GM19328 (cell line): ENCODE data around the gene C1orf74.

Experiments
- ATAC-seq: cut with Tn5 transposase; IDR thresholded peaks from one replicate; pipeline ENCODE4 v1.9.1; 2021; ENCODE audit warnings: mild to moderate bottlenecking, moderate library complexity; ENCODE audit not compliant: unreplicated experiment

C1orf74 gene

DNA sequence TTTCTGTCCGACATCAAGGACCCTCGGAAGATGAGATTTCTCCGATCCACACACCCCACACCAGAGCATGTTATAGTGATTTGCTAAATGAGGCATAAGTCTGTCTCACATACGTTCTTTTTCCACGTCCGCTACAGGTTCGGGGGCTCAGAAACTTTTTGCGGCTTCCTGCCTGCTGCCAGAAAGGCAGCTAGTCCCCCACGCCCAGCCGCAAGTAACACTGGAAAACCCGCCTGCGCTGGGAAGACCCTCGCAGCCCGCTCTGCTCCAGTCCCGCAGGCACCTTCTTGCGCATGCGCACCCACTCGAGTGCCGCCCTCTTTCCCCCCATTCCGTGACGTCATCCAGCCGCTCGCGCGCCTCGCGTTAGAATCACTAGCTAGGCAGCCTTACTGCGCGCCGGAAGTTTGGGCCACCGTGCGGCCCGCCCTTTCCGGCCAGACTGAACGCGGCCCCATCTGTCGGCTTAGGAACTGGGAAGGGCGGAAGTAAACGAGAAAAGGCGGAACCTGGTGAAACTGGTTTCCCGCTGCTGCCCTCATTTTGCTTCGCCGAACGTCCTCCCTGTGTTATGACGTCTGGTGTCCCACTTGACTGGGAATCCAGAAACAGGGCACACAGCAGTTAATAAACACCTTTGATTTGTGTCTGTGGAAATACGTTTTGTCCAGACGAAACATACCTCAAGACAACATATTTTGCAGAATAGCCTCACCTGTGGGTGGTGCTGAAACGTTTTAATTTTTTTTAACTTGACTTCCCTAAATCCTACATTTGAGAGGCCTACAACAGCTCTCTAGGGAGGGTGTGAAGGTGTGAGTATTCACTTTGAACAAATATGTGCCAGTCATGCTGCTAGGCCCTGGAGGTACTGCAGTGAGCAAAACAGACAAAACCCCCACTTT, at the start of gene C1orf74:
C1orf74 (minus strand) TSS at position 295 of the 905 bp plus-strand sequence. CDS start 925 bp downstream, outside the sequence.
- peak; percentile 100 for ATAC-seq

DNA sequence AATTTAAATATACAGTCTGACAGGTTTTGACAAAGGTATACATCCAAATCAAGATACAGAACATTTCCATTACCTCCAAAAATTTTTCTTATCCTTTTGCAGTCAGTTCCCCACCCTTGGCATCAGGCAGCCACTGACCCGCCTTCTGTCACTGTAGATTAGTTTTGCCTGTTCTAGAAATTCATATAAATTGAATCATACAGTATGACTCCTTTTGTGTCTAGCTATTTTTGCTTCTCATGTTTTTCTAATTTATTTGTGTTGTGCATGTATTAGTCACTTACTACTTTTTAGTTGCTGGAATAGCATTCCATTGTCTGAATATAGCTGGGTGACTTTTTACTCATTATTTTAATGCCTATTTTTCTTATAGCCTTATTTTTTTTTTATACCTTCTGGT, 47.3 kb upstream of the C1orf74 start:
- no peak for ATAC-seq

DNA sequence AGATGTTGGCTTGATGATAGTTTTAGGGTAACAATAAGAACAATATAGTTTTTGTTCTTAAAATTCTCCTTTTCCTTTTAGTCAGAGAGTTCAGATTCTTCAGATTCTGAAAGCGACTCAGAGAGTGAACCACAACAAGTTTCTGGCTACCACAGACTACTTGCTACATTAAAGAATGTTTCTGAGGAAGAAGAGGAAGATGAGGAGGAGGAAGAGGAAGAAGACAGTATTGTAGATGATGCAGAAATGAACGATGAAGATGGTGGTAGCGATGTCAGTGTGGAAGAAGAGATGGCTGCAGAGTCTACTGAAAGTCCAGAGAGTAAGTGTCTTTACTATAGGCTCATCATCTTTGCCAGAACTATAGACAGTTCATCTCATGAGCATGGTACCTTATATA, 46.4 kb upstream of the C1orf74 start:
- no peak for ATAC-seq

DNA sequence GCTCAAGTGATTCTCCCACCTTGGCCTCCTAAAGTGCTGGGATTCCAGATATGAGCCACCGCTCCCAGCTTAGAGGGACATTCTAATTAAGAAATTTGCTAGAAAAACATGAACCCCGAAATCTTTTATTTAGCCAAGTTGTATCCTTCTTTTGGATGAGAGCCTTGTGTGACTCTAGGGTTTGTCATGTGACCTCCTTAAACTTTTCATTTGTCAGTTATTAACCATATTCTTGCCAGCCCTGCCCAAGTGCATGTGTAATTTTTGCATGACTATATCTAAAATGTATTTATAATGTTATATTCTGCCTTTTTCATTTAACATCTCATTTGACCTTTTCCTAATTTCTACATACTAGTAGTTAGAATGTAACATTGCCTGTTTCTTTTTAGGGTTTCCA, 45.4 kb upstream of the C1orf74 start:
- ATAC-seq, result no peak

DNA sequence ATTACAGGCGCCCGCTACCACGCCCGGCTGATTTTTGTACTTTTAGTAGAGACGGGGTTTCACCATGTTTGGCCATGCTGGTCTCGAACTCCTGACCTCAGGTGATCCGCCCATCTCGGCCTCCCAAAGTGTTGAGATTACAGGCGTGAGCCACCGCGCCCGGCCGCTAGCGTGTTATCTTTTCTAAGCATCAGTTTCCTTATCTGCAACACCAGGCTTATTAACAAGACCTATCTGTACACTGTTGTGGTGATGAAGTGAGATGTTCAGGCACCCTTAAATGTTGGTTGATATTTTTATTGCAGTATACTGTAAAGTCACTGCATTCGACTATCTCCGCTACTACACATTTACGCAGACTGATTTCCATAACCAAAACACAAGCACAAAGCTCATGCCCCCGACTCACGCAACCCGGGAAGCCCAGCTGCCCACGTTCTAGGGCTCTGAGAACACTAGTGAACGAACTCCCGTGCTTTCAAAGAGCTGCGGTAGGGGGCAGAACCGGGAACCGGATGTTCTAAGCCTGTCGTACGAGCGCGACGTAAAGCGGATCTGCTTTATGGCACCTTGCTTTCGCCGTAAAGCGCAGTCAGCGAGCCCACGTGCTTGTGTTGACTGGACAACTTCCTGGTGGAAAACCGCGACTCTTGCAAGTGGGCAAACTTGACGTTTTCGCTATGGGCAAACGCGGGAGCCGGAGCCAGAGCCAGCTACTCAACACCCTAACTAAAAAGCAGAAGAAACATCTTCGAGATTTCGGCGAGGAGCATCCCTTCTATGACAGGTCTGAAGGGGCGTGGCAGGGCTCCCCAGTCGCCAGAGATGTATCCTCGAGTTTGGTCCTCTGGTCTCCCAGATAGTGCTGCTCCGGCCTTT, 43.3 kb upstream of the C1orf74 start, which contains the start of gene UTP25:
UTP25 (plus strand) TSS at position 589 of the 879 bp plus-strand sequence; CDS start at position 681, 92 bp downstream.
- ATAC-seq, result peak; percentile 88

DNA sequence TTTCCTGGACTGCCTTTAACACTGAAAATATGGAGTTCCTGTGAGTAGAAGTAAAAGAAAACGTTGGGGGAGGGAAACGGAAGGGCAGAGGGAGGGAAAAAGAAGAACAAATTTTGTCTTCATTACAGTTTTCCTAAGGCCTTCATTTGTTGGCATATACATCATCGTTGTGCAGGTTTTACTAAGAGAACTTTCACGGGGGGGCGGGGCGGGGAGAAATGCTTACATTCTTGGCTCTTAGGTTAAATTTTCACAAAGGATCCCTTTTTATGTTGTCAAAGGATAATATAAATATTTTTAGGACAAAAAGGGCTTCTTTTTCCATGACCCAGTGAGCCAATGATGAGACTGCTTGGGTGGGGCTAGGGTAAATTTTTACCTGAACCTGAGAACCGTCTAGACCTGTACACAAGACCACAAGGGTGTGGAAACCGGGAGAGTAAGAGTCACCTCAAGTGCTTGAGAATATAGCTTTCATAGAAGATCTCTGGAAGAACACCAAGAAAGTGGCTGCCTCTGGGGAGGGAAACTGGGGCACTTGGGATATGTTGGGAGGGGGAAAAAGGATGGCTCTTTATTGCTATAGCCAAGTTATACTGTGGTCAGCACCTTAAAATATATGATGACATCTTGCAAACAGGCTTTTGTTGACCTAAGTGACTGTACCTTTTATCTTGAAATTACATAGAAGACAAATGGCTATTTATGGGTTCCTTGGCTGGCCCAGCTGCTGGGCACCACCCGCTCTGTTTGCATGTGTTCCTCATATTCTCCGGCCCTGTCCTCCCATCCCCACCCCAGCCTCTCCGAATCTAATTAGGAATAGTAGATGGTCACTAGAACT, 41.5 kb upstream of the C1orf74 start:
- ATAC-seq, result no peak

DNA sequence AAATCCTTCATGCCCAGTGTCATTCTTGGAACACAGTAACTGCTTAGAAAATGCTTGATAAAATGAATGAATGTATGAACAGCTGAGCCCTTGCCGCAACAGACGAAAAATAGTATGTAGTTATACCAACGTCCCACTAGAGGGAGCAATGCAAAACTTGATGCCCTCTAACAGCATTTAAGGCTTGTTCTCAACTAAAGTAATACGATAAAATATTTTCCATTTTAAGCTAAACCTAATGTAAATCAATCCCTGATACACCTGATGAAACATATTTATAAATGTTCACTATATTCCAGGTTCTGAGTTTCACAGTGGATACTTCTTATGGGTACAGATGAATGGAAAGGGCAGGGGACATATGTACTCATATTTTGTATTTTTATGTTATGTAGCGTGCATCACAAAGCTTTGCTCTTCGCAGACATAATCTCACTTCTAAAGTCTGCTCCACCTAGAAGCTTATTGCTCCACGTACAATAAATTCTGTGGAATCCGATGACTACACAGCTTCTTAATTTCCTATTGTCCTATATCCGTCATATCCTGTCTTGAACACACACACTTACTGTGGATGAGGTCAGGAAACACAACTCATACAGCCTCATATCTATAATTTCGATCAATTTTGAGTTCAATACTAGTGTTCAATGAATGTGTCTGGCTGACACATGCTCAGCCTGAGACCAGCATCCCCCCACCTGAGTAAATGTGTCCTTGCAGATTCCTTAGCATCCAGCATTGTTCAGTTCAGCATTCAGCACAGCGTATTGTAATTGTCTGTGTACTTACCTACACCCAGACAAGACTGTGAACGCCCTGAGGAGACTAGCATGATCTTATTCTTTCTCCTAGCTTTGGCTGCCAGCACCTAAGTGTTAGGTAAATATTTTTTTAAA, 39.0 kb upstream of the C1orf74 start:
- peak; percentile 43 for ATAC-seq

DNA sequence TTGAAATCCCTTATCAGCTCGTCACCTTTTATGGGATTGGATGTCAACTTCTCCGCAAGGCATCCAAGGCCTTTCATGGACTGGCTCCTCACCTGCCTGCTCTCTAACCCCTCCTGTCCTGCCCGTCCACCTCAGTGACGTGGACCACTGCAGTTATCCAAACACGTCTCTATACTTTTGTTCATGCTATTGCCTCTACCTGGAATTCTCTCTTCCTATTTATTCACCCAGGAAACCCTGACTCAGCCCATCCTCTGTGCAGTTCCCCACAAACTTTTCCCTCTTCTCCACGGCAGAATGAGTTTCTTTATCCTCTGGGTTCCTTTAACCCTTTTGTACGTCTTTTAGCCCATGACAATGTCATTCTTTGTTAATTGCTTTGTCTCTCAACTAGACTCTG, 38.3 kb upstream of the C1orf74 start:
- ATAC-seq, result no peak

DNA sequence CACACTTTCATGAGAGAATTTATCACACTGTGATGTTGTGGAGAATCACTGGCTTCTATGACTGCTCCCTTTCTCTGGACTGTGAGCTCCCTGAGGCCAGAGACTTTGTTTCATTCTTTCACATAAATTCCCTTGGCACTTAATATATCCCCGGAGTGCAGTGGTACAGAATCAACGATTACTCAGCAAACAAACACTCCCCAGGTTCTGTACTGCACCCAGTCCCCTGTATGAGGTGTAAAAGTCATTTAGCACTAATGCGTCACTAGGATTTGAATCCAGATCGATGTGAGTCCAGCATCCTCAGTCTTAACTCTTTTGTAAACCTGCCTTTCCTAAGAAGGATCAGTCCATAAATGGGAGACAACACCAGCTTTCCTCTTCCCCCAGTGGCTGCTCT, 36.6 kb upstream of the C1orf74 start:
- no peak for ATAC-seq

DNA sequence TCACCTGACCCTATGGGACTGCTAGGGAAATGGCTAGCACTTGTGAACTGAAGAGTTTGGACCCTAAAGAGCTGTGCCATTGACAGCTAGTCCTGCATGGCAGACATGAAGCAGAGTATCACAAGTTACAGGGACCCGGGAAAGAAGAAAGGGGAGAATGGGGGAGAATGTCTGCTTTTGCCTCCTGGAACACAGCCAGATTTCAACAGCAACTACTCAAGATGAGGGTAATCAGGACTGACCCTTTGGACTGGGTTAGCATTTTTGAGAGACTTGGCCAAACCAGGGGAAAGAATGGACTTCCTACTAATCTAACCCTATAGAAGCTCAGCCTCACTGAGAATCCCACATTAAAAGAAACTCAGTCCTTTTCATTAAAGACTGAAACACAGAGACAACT, 34.7 kb upstream of the C1orf74 start:
- ATAC-seq, result no peak

DNA sequence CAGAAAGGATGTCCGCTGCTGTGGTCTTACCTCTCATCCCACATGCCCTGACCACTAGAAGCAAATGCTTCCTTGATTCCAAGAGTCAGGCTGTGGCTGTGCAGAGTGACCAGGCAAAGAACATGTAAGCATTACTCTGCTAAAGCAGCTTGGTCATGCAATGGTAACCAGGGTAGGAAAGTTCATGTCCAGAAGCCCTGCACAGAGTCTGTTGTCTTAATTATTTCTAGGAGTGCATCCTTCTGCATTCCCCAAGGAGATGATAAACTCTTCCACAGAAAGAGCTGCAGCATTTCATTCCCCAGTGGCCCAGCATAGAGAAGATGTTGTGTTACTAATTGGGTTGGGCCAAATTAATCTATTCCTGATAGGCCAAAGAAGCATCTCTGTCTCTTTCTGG, 33.3 kb upstream of the C1orf74 start:
- ATAC-seq, result no peak

DNA sequence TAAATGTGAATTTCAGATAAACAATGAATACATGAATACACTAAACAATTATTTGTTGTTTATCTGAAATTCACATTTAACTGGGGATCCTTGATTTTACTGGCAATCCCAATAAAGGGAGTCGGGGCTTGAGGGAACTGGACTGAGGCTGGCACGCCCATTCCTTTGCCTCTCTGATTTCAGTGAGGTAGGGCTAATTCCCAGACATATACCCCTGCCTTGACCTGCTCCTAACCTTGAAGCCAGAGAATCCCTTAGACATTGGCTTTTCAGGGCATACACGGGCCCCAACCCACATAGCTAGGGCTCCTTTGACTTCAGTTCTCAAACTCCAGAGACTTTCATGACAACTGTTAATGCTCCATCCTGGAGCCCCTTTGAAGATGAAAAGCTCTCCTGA, 32.6 kb upstream of the C1orf74 start:
- no peak for ATAC-seq

DNA sequence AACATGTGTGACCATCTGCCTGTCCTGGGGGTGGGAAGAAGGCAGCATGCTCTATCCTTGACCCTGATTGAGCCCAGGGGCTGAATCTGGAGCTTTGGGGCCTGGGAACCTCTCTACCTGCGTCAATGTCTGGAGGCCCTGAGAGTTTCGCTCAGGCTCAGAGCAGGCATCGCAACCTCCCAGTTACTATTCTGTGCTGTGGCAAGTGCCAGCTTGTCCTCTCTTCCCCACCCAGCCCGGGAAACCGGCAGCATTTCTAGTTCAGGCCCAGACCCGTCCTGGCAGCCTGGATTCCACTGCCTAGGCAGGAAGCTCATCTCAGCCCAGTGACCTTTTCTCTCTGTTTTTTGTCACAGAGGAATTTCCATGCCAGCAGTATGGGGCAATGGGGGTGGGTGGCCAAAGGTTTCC, 31.6 kb upstream of the C1orf74 start:
- no peak for ATAC-seq

DNA sequence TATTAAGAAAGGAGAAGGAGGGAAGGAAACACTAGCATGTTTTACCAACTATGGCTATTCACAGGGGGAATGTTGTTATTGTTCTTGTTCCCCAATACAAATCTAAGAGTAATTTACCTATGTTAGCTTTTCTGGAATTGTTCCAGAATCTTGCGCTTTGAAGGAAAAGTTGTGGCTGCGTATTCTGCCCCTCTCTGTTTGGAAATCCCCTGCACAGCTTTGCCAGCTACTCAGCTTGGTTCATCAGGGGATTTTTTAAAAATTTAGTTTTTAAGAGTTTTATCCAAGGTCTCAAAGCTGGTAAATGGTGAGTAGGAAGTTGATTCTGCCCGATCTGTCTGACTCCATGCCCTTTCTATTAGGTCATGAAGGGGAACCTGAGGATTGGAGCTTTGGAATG, 31.1 kb upstream of the C1orf74 start:
- ATAC-seq, result no peak

DNA sequence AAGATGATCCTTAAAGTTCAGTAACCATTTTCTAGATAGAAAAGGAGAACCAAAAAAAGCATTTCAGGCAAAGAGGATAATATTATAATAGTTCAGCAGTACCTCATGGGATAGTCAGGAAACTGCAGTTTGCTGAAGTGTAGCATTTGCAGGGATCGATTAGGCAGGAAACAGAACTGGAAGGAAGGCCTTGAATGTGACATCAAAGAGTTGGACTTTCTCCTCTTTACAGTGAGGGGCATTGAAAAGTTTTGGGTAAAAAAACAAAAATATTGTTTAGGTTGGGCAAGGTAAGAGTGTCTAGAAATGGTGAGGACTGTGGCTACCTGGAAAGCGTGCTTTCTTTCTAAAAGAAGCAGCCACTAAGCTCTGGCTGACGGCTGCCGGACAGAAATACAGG, 29.5 kb upstream of the C1orf74 start:
- ATAC-seq, result no peak

DNA sequence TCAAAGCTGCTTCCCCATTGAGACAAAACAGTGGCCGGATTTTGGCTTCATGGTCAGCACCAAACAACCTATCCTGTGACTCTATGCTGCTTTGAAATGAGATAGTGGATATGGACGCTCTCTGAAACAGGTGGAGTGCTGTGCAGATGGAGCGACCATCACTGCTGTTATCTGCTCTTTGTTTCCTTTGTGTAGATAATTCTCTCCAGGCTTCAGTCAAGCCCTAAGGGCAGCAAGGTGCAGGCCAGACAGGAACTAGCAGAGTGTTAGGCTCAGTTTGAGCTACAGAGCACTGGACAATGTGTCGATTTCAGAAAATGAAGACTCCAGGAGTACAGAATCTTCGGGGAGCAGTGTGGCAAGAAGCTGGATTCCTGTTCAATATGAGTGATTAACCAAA, 26.4 kb upstream of the C1orf74 start:
- no peak for ATAC-seq

DNA sequence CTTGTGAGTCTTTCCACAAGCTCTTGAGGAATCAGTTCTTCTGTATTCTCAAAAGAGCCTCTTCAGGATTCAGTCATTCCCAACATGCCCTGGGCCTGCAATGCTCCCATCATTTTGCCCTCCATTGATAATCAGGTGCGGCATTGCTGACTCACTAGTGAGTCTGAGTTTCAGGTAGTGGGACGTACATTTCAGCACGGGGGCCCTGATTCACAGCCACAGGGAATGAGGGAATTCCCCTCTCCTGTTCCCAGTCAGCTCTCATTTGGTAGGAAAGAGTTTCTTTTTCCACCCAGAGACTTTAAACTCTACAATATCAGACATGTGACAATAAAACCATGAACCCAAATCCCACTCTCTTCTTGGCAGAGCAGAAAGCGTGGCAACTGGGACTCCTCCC, 25.3 kb upstream of the C1orf74 start:
- no peak for ATAC-seq

DNA sequence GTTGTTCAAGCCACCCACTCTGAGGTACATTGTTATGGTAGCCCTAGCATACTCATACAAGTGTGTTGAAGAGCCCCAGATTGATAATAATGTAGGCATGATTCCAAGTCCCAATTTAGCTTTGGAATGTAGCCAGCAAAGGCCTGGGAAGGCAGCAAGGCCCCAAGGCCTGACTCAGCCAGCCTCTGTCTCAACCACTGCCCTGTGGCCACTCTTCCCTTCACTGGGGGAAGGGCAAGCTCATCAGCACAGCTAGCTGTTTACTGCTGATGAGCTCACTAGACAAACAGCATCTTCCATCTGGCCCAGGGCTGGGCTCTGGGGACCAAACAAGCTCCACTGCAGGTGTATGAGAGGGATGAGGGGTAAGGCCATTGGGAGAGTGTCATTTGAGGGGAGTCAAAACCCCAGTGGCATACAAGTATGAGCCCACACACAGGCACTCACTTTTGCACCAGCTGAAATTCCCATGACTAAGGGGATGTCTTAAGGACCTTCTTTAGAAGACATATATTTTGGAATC, 23.8 kb upstream of the C1orf74 start:
- ATAC-seq, result no peak

DNA sequence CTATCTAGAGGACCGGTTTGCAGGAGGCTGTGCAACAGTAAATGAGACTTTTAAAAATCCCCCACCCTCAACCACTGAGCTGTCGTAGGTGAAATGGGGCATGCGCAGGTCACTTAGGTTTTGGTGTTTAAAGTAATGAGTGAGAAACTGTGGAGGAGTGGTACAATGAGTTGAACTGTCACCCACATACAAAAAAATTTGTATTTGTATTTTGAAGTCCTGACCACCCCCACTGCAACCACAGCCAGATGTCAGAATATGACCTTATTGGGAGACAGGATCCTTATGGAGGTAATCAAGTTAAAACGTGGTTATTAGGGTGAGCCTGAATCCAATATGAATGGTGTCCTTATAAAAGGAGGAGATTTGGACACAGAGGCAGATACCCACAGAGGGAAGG, 23.1 kb upstream of the C1orf74 start:
- ATAC-seq, result no peak
